GM23248 (cell line): Measurements from ENCODE around the gene LPP.

Experiments used
- EZH2 ChIP-seq: fragments of 200-600 bp; sonication (generic); IDR thresholded peaks from 2 replicates; pipeline ENCODE4 v1.6.1; 2018; ENCODE audit warnings: antibody characterized with exemption, mild to moderate bottlenecking; ENCODE audit not compliant: insufficient read depth, poor library complexity, severe bottlenecking
- EZH2phosphoT487 ChIP-seq: fragments of 200-600 bp; sonication (generic); IDR thresholded peaks from 2 replicates; pipeline ENCODE4 v1.6.1; 2018; ENCODE audit warnings: antibody characterized with exemption, moderate library complexity, mild to moderate bottlenecking, low read depth; ENCODE audit not compliant: insufficient read depth

- no peak for TF ChIP-seq EZH2phosphoT487
- TF ChIP-seq EZH2: no peak
These were observed 55.1 kb downstream of the LPP start for GRCh38 chr3:188209034-188209433.
